Skeletal muscle cell (primary cell): Measurements from ENCODE around the gene HMGB2.
A peak's percentile ranks its signal among the peaks of the same experiment; 100 is the strongest.

Source experiments
- DNase-seq: peaks from one replicate; pipeline ENCODE4 v3.0.0-alpha.2; 2010; ENCODE audit warnings: low read depth
- H3K4me3 ChIP-seq: 2 replicates; pipeline ENCODE4 v1.5.1; 2011; ENCODE audit warnings: low read depth, mild to moderate bottlenecking, control low read depth, low read length, moderate library complexity

The HMGB2 gene

DNA sequence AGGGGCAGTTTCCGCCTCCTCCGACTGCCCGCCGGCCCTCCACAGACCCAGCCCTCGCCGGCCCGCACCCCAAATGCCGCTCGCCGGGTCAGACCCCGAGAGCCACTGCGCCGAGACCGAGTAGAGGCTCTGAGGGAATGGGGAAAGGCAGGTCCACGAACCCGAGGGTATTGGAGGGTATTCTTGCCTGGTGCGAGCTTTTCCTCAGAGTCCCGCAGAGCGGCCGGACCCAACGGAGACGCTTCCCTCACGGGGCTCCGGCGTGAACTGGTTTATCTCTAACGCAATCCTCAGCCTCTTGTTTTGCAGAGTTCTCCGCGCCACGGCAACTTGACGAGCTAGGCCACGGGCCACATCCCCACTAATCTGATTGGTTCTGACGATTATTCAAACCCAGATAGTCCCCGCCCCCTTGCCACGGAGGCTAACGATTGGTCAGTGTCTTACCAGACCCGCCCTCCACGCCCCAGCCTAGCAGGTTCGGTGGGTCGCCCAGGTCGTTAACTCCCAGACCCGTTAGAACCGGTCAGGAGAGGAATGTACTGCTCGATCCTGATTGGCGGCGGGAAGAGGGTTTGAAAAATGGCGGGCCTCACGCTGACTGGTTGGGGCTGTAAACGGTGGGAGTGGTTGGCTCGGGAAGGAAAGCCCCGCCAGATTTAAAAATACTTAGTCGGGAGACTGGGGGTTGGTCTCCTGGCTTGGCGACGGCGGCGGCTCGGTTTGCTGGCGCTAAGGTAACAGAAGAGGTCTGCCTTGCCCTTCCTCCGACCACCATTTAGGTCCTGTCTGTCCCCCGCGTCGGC lies at the start of gene HMGB2:
HMGB2 (minus strand) TSS at position 274 of the 806 bp plus-strand sequence. CDS start 709 bp downstream, outside the sequence.
- H3K4me3 ChIP-seq: peak within 1 kb of the TSS; percentile 99
- DNase-seq: peak; percentile 100

DNA sequence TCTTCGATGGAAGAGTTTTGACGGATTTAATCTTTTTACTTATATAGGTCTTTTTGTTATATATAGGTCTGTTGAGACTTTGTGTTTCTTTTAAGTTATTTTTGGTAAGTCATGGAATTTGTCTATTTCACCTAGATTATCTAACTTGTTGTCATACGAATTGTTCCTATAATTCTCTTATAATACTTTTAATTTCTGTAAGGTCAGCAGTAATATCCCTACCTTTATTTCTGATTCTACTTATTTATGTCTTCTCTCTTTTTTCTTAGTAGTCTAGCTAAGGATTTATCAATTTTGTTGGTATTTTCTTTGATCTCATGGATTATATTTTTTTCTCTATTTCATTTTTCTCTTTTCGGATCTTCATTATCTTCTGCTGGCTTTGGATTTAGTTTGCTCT lies 48.2 kb upstream of the HMGB2 start:
- no peak for DNase-seq
- H3K4me3 ChIP-seq: no peak overlapping the region

DNA sequence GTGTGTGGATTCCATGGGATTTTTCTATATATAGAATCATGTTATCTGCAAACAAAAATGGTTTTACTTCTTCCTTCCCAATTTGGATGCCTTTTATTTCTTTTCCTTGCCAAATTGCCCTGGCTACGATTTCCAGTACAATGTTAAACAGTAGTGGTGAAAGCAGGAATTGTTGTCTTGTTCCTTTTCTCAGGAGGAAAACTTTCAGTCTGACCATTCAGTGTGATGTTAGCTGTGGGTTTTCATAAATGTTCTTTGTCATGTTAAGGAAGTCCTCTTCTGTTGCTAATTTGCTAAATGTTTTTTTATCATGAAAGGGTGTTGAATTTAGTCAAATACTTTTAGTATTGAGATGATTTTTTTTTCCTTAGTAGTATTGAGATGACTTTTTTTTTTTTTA lies 47.5 kb upstream of the HMGB2 start:
- H3K4me3 ChIP-seq: no peak overlapping the region
- DNase-seq: no peak

DNA sequence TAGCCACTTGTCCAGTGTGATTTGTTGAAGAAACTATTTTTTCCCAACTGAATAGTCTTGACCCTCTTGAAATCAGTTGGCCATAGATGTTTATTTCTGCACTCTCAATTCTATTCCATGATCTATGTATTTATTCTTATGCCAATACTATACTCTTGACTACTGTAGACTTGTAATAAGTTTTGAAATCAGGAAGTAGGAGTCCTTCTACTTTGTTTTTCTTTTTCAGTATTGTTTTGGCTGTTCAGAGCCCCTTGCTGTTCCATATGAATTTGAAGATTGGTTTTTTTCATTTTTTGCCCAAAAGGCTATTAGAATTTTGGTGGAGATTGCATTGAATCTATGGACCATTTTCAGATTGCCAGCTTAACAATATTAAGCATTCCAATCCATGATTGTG lies 46.8 kb upstream of the HMGB2 start:
- H3K4me3 ChIP-seq: no peak overlapping the region
- no peak for DNase-seq

DNA sequence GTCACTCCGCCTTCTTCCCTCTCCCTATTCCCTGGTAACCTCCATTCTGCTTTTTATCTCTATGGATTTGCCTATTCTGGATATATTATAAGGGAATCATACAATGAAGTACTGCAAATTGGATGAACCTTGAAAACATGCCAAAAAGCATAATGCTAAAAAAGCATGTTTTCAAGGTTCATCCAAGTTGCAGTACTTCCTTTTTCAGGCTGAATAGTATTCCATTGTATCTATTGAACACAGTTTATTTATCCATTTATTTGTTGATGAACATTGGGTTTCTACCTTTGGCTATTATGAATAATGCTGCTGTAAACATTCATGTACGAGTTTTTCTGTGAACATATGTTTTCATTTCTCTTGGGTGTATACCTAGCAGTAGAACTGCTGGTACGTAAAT lies 45.8 kb upstream of the HMGB2 start:
- DNase-seq: no peak
- H3K4me3 ChIP-seq: no peak overlapping the region

DNA sequence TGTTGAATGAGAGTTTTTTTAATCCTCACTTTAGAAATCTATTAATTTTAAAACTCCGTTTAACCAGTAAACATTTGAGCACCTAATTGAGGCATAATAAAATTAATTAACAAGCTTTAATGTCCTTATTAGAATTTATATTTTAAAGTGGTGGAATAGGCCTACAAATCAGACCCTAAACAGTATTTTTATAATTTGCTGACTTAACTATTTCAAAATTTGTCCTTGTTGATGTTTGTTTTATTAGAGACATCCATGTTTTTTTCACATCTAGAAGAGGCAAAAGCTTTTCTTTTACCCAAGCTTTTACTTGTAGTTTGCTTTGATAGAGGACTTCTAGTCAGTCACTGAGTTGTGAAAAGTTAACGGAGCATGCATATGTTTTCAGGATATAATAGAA lies 40.4 kb upstream of the HMGB2 start:
- DNase-seq: no peak

DNA sequence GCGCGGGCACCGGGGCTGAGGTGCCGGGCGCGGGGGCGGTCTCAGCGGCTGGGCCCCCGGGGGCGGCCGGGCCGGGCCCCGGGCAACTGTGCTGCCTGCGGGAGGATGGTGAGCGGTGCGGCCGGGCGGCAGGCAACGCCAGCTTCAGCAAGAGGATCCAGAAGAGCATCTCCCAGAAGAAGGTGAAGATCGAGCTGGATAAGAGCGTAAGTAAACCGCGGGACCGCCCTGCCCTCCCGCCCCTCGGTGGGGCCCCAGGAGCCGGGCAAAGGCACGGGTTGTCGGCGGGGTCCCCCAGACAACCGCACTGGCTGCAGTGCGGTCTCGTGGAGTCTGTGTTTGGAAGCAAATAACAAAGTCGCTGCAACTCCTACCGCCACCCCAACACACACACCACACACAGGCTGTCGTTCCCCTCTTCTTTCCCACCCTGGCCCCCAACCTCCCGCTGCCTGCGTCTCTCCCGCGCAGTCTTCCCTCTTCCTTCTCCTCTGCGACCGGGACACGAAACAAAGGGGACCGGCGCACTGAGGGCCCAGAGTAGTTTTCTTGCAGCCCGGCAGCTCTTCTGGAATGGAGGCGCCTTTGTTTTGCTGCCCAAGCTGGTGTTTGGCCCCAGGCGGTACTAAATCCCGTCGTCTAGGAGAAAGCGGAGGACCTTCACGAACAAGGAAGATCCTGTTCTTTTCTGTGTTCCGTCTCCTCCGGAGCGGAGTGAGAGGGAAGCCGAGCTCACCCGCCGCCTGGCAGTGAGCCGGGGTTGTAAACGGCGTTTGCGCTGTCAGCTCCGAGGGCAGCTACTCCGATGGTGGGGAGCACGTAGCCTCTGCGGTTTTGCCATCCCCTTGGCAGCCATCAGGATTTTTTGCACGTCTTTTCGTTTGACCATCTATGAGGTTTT lies 37.4 kb upstream of the HMGB2 start:
- peak overlapping the region; percentile 91 for H3K4me3 ChIP-seq
- no peak for DNase-seq

More for the DNA sequence above, 40.4 kb upstream of the HMGB2 start:
- H3K4me3 ChIP-seq: no peak overlapping the region

DNA sequence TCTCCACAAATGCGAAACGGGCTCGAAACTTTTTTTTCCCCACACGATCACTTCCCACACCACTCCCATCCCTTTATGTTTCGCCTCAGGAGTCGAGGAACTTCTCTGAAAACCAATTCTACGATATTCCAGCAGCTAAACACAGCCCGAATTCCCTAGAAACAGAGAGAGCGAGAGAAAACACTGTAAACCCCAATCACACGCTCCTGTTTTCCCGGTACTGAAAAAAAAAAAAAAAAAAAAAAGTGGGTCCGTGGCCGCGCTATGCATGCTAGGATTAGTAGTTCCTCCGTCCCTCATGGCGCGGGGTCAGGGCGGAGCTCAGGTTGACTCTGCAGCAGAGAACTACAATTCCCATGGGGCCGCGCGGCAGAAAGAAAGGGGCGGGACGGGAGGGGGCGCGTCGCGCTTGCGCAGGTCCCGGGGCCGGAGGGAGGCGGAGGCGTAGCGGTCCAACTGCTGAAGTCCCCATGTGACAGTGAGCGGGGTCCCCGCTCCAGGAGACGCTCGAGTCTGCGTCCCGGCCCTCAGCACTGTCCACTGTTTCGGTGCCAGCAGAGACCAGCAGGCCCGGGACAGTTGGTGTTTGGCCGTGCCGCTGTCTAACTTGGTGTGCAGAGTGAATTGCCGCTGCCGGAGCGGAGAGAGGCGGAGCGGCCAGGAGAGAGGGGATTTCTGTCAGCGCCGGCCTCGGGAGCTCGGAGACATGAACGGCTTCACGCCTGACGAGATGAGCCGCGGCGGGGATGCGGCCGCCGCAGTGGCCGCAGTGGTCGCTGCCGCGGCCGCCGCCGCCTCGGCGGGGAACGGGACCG lies 36.5 kb upstream of the HMGB2 start, which contains the start of gene SAP30:
SAP30 (plus strand) TSS at position 478 of the 815 bp plus-strand sequence; CDS start at position 707, 229 bp downstream.
- peak within 1 kb of the TSS; percentile 91 for H3K4me3 ChIP-seq
- DNase-seq: peak; percentile 98

DNA sequence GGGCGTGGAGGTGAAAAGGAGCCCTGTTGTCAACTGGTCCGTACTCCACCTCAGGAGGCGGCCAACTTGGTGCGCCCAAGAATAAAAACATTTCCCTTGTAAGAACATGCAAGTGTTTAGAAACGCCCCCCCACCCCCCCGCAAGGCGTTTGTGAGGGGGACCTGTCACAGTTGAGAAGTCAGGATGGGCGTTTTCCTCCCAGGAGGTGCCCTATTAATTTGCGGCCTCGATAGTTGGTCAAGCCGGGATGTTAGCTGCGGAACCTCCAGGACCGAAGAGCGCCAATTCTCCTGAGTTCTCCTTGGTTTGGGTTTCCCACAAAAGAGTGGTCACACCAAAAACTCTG lies 35.9 kb upstream of the HMGB2 start:
- H3K4me3 ChIP-seq: peak overlapping the region; percentile 91
- no peak for DNase-seq

DNA sequence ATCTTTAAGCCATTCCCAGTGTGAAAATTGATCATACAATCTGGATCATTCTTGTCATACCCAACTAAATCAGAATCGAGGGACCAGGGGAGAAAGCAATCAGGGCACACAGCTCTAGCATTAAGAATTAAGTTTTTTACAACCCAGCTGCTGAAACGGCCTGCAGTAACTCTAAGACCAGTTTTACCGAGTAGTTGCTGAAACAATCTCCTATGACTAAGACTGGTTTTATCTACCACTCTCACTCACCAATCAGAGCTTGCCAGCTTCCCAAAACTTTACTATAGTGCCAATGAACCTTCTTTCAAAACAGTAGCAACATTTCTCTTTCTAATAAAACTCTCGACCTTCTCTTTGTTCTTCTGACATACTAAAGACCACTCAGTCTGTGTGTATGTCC lies 33.8 kb upstream of the HMGB2 start:
- H3K4me3 ChIP-seq: peak overlapping the region; percentile 91

DNA sequence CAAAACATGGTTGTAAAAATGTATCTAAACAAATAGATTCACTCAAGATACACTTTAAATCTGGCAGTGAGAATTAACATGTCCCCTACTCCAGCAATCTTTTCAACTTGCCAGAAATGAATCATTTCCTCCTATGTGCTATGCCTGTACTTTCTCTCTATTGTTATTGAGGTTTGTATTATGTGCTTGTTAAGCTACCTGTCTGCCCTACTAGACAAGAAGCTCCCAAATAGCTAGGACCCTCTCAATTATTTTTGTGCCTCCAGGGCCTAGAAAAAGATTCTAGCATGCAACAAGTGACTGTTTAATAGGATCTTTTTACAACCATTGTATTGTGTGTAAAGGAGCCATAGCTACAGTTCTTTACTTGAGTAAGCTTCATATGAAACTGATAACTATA lies 33.1 kb upstream of the HMGB2 start:
- peak overlapping the region; percentile 91 for H3K4me3 ChIP-seq
- DNase-seq: no peak

More for the DNA sequence above, 33.8 kb upstream of the HMGB2 start:
- DNase-seq: no peak

DNA sequence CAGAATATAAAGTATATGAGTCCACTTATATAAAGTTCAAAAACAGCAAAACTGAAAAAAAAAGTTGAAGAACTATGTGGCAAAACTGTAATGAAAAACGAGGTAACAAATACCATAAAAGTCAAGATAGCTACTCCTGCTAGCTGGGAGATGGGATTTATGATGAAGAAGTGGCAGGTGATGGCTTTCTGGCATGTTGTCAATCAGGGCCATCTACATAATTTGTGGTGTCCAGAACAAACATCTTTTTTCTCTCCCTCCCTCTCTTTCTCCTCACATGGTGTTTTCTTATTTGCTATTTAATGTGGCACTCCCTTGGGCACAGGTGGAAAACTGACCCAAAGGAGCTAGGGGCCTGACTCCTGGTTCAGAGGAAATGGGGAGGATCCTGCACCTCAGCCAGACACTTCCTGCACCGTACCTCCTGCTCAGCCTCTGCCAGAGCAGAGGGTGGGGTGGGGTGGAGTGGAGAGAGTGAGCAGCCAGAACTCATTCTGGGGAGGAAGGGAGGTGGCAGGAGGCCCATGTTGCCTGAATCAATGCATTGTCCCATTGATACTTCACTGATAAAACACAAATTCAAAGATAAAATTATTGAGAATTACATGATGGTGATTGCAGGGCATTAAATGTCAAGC lies 31.3 kb upstream of the HMGB2 start:
- no peak for DNase-seq
- no peak overlapping the region for H3K4me3 ChIP-seq

DNA sequence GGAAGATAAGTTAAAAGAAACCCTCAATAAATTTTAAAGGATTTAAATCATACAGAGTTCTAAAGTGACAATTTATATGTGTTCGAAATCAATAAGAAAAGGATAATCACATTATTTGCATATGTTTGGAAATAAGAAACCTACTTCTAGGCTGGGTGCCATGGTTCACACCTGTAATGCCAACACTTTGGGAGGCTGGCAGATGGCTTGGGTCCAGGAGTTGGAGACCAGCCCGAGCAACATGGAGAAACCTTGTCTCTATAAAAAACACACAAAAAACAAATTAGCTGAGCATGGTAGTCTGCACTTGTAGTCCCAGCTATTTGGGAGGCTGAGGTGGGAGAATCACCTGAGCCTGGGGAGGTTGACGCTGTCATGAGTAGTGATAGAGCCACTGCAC lies 28.5 kb upstream of the HMGB2 start:
- no peak for DNase-seq
- H3K4me3 ChIP-seq: no peak overlapping the region

DNA sequence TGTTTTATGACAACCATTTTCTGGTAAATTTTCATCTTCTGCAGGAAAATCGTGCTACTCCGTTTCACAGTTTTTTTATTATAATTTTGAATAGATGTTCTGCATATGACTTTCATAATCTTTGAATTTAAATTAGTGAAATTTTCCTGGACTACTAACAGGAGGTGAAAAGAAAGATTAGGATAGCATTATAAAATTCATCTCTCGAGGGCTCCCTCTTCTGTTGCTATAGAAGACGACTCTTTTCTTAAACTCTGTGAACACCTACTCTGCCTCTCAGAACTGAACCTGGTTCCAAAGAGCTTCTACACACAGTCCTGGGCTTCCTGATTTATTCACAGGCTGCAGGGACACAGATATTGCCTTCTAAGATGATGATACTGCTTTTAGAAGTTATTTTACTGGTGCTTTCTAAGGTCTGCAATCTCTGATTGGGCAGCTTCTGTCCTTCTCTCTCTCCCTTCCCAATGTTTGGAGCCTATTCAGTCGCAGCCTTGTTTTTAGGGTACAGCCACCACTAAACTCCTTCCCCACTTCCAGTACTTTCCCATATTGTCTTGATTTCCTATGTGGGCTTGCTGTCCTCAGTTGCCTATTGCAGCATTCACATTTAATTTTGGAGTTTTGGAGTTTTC lies 26.5 kb upstream of the HMGB2 start:
- DNase-seq: no peak
- H3K4me3 ChIP-seq: no peak overlapping the region

DNA sequence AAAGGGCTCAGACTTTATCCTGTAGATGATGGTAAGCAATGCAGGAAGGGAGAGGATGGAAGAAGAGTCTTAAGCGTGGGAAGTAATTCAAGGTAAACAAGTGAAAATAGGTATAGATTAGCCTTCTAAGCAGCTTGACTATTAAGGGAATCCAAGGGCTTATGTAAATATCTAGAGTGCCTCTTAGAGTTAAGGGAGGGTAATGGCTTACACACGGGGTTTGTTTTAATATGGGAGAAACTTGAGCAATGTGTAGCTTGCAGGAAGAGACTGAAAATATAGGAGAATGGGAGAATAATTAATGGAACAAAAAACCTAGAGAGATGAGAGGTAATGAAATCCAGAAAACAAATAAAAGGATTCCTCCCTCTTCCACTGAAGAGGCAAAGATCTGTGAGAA lies 23.8 kb upstream of the HMGB2 start:
- no peak for DNase-seq
- no peak overlapping the region for H3K4me3 ChIP-seq

DNA sequence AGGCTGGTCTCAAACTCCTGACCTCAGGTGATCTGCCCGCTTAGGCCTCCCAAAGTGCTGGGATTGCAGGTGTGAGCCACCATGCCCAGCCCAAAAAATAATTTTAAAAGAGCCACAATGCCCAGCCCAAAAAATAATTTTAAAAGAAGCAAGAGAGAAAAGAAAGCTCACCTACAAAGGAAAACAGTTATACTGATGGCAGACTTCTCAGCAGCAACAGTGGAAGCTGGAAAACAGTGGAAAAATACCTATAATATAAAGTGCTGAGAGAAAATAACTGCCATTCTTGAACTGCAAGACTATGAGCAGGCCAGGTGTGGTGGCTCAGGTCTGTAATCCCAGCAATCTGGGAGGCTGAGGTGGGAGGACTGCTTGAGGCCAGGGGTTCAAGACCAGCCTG lies 13.3 kb upstream of the HMGB2 start:
- DNase-seq: no peak
- no peak overlapping the region for H3K4me3 ChIP-seq

DNA sequence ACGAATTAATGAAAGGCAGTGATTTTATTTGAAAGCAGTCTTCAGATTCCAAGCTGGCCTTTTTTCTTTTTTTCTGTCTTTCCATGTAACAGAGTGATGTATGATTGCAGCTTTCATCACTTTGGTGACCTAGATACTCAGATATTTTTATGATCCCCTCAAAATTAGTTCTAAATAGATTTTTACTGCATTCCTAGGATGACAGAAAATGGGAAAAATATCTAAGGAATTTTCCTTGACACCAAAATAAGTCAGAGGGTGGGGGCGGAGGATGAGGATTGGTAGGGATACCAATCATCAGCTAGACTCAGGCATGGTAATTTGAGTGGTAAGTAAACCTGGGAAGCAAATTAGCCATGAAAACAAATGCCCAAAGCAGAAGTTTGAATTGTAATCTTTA lies 11.9 kb upstream of the HMGB2 start:
- H3K4me3 ChIP-seq: no peak overlapping the region
- no peak for DNase-seq

DNA sequence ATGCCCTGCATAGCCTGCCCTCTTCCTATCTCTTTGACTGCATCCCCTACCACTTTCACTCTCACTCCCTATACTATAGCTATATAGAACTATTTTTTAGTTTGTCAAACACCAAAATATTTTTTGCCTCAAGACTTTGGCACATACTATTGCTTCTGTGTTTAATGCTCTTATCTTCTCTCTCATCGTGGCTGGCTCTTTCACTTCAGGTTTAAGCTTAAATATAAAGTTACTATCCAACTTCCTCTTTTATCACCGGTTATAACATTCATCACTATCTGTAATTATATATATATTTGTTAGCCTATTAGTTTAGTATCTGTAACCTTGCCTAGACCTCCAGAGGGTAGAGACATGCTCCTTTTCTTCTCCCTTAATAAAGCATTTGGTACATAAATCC lies 11.5 kb upstream of the HMGB2 start:
- no peak for DNase-seq
- H3K4me3 ChIP-seq: no peak overlapping the region
